Measurements from ENCODE around the gene CERK.

The CERK gene

GRCh38 chr22:46757104-46757503, 19.1 kb upstream of the CERK start:
- Histone ChIP-seq H3K4me1 (ENCODE audit: control insufficient read depth, insufficient read depth, low read length) (no peaks in the 10 kb centered on the region), H3K36me3 (ENCODE audit: control insufficient read depth, insufficient read depth, low read length) (no peaks in the 10 kb centered on the region), H3K4me3 (ENCODE audit: insufficient read depth, low read depth, low read length) (no peak overlapping the region), H3K27me3 (ENCODE audit: control insufficient read depth, insufficient read depth, low read length, poor library complexity, severe bottlenecking) (no peaks in the 10 kb centered on the region), H3K9me3 (ENCODE audit: control insufficient read depth, low read length) (no peaks in the 10 kb centered on the region), H3K27ac (ENCODE audit: insufficient read depth, low read depth, low read length, poor library complexity, severe bottlenecking) (no peak overlapping the region)
- 89 to 94% methylated on average over 2 of the region's 2 CpGs for WGBS, 2 experiments

GRCh38 chr22:46756097-46756496, 18.0 kb upstream of the CERK start:
- Histone ChIP-seq H3K4me3 (ENCODE audit: insufficient read depth, low read depth, low read length) (no peak overlapping the region), H3K27me3 (ENCODE audit: control insufficient read depth, insufficient read depth, low read length, poor library complexity, severe bottlenecking) (no peaks in the 10 kb centered on the region)
- 81% methylated on average over 1 of the region's 1 CpG for WGBS, 2 experiments

GRCh38 chr22:46755525-46755924, 17.5 kb upstream of the CERK start:
- Histone ChIP-seq H3K36me3 (ENCODE audit: control insufficient read depth, insufficient read depth, low read length) (no peaks in the 10 kb centered on the region), H3K27me3 (ENCODE audit: control insufficient read depth, insufficient read depth, low read length, poor library complexity, severe bottlenecking) (no peaks in the 10 kb centered on the region), H3K4me3 (ENCODE audit: insufficient read depth, low read depth, low read length) (no peak overlapping the region), H3K27ac (ENCODE audit: insufficient read depth, low read depth, low read length, poor library complexity, severe bottlenecking) (no peak overlapping the region), H3K9me3 (ENCODE audit: control insufficient read depth, low read length) (no peaks in the 10 kb centered on the region), H3K4me1 (ENCODE audit: control insufficient read depth, insufficient read depth, low read length) (no peaks in the 10 kb centered on the region)
- WGBS, 2 experiments, result 89 to 100% methylated on average over 2 of the region's 2 CpGs

More at GRCh38 chr22:46756097-46756496, 18.0 kb upstream of the CERK start:
- H3K27ac ChIP-seq (ENCODE audit: insufficient read depth, low read depth, low read length, poor library complexity, severe bottlenecking), result no peak overlapping the region
- no peaks in the 10 kb centered on the region for H3K4me1 ChIP-seq (ENCODE audit: control insufficient read depth, insufficient read depth, low read length)
- no peaks in the 10 kb centered on the region for H3K36me3 ChIP-seq (ENCODE audit: control insufficient read depth, insufficient read depth, low read length)
- no peaks in the 10 kb centered on the region for H3K9me3 ChIP-seq (ENCODE audit: control insufficient read depth, low read length)

GRCh38 chr22:46754826-46755225, 16.8 kb upstream of the CERK start:
- Histone ChIP-seq H3K4me1 (ENCODE audit: control insufficient read depth, insufficient read depth, low read length) (no peaks in the 10 kb centered on the region), H3K27me3 (ENCODE audit: control insufficient read depth, insufficient read depth, low read length, poor library complexity, severe bottlenecking) (no peaks in the 10 kb centered on the region), H3K9me3 (ENCODE audit: control insufficient read depth, low read length) (no peaks in the 10 kb centered on the region), H3K36me3 (ENCODE audit: control insufficient read depth, insufficient read depth, low read length) (no peaks in the 10 kb centered on the region), H3K27ac (ENCODE audit: insufficient read depth, low read depth, low read length, poor library complexity, severe bottlenecking) (no peak overlapping the region), H3K4me3 (ENCODE audit: insufficient read depth, low read depth, low read length) (no peak overlapping the region)
- WGBS, 2 experiments, result 91 to 97% methylated on average over 5 of the region's 6 CpGs

GRCh38 chr22:46754110-46754799, 16.2 kb upstream of the CERK start:
- no peak overlapping the region for H3K27ac ChIP-seq (ENCODE audit: insufficient read depth, low read depth, low read length, poor library complexity, severe bottlenecking)
- no peaks in the 10 kb centered on the region for H3K9me3 ChIP-seq (ENCODE audit: control insufficient read depth, low read length)
- H3K4me1 ChIP-seq (ENCODE audit: control insufficient read depth, insufficient read depth, low read length), result no peaks in the 10 kb centered on the region
- no peak overlapping the region for H3K4me3 ChIP-seq (ENCODE audit: insufficient read depth, low read depth, low read length)
- H3K27me3 ChIP-seq (ENCODE audit: control insufficient read depth, insufficient read depth, low read length, poor library complexity, severe bottlenecking), result no peaks in the 10 kb centered on the region
- 86 to 88% methylated on average over 14 of the region's 14 CpGs for WGBS, 2 experiments
- no peaks in the 10 kb centered on the region for H3K36me3 ChIP-seq (ENCODE audit: control insufficient read depth, insufficient read depth, low read length)

- 88 to 91% methylated on average over 4 of the region's 4 CpGs for WGBS, 2 experiments
- H3K9me3 ChIP-seq (ENCODE audit: control insufficient read depth, low read length), result no peaks in the 10 kb centered on the region
- H3K27me3 ChIP-seq (ENCODE audit: control insufficient read depth, insufficient read depth, low read length, poor library complexity, severe bottlenecking), result no peaks in the 10 kb centered on the region
- no peaks in the 10 kb centered on the region for H3K36me3 ChIP-seq (ENCODE audit: control insufficient read depth, insufficient read depth, low read length)
- no peak overlapping the region for H3K27ac ChIP-seq (ENCODE audit: insufficient read depth, low read depth, low read length, poor library complexity, severe bottlenecking)
- no peaks in the 10 kb centered on the region for H3K4me1 ChIP-seq (ENCODE audit: control insufficient read depth, insufficient read depth, low read length)
- no peak overlapping the region for H3K4me3 ChIP-seq (ENCODE audit: insufficient read depth, low read depth, low read length)
These were observed 15.7 kb upstream of the CERK start for GRCh38 chr22:46753761-46754109.

- Histone ChIP-seq H3K27me3 (ENCODE audit: control insufficient read depth, insufficient read depth, low read length, poor library complexity, severe bottlenecking) (no peaks in the 10 kb centered on the region), H3K4me1 (ENCODE audit: control insufficient read depth, insufficient read depth, low read length) (no peaks in the 10 kb centered on the region), H3K36me3 (ENCODE audit: control insufficient read depth, insufficient read depth, low read length) (no peaks in the 10 kb centered on the region), H3K9me3 (ENCODE audit: control insufficient read depth, low read length) (no peaks in the 10 kb centered on the region), H3K27ac (ENCODE audit: insufficient read depth, low read depth, low read length, poor library complexity, severe bottlenecking) (no peak overlapping the region), H3K4me3 (ENCODE audit: insufficient read depth, low read depth, low read length) (no peak overlapping the region)
- 90 to 94% methylated on average over 8 of the region's 8 CpGs for WGBS, 2 experiments
These were observed 15.3 kb upstream of the CERK start for GRCh38 chr22:46753360-46753759.

- Histone ChIP-seq H3K9me3 (ENCODE audit: control insufficient read depth, low read length) (no peaks in the 10 kb centered on the region), H3K4me1 (ENCODE audit: control insufficient read depth, insufficient read depth, low read length) (no peaks in the 10 kb centered on the region), H3K4me3 (ENCODE audit: insufficient read depth, low read depth, low read length) (no peak overlapping the region), H3K36me3 (ENCODE audit: control insufficient read depth, insufficient read depth, low read length) (no peaks in the 10 kb centered on the region), H3K27me3 (ENCODE audit: control insufficient read depth, insufficient read depth, low read length, poor library complexity, severe bottlenecking) (no peaks in the 10 kb centered on the region), H3K27ac (ENCODE audit: insufficient read depth, low read depth, low read length, poor library complexity, severe bottlenecking) (no peak overlapping the region)
- 83 to 85% methylated on average over 5 to 6 of the region's 6 CpGs for WGBS, 2 experiments
These were observed 14.9 kb upstream of the CERK start for GRCh38 chr22:46752988-46753310.

GRCh38 chr22:46752286-46752987, 14.4 kb upstream of the CERK start:
- Histone ChIP-seq H3K36me3 (ENCODE audit: control insufficient read depth, insufficient read depth, low read length) (no peaks in the 10 kb centered on the region), H3K4me3 (ENCODE audit: insufficient read depth, low read depth, low read length) (no peak overlapping the region), H3K27ac (ENCODE audit: insufficient read depth, low read depth, low read length, poor library complexity, severe bottlenecking) (no peak overlapping the region), H3K9me3 (ENCODE audit: control insufficient read depth, low read length) (no peaks in the 10 kb centered on the region), H3K4me1 (ENCODE audit: control insufficient read depth, insufficient read depth, low read length) (no peaks in the 10 kb centered on the region), H3K27me3 (ENCODE audit: control insufficient read depth, insufficient read depth, low read length, poor library complexity, severe bottlenecking) (peaks cover 3% of the 10 kb centered on the region)
- WGBS, 2 experiments, result 89 to 90% methylated on average over 11 of the region's 11 CpGs

GRCh38 chr22:46750863-46751443, 12.9 kb upstream of the CERK start:
- H3K36me3 ChIP-seq (ENCODE audit: control insufficient read depth, insufficient read depth, low read length), result no peaks in the 10 kb centered on the region
- H3K27ac ChIP-seq (ENCODE audit: insufficient read depth, low read depth, low read length, poor library complexity, severe bottlenecking), result no peak overlapping the region
- no peaks in the 10 kb centered on the region for H3K9me3 ChIP-seq (ENCODE audit: control insufficient read depth, low read length)
- H3K4me3 ChIP-seq (ENCODE audit: insufficient read depth, low read depth, low read length), result no peak overlapping the region
- WGBS, 2 experiments, result 78 to 79% methylated on average over 12 of the region's 12 CpGs
- H3K4me1 ChIP-seq (ENCODE audit: control insufficient read depth, insufficient read depth, low read length), result no peaks in the 10 kb centered on the region
- peaks cover 4% of the 10 kb centered on the region for H3K27me3 ChIP-seq (ENCODE audit: control insufficient read depth, insufficient read depth, low read length, poor library complexity, severe bottlenecking)
